GM18502 (cell line): Measurements from ENCODE around the gene PSKH1.
A peak's percentile ranks its signal among the peaks of the same experiment; 100 is the strongest.
"Not testable (repeated sequence)": the region's sequence is repeated elsewhere in the genome, so short reads cannot be mapped to it uniquely, and the experiment has no call there.

ENCODE experiments used
- ATAC-seq: cut with Tn5 transposase; IDR thresholded peaks from one replicate; pipeline ENCODE4 v1.9.1; 2021; ENCODE audit warnings: mild to moderate bottlenecking; ENCODE audit not compliant: unreplicated experiment, poor library complexity

PSKH1 gene

DNA sequence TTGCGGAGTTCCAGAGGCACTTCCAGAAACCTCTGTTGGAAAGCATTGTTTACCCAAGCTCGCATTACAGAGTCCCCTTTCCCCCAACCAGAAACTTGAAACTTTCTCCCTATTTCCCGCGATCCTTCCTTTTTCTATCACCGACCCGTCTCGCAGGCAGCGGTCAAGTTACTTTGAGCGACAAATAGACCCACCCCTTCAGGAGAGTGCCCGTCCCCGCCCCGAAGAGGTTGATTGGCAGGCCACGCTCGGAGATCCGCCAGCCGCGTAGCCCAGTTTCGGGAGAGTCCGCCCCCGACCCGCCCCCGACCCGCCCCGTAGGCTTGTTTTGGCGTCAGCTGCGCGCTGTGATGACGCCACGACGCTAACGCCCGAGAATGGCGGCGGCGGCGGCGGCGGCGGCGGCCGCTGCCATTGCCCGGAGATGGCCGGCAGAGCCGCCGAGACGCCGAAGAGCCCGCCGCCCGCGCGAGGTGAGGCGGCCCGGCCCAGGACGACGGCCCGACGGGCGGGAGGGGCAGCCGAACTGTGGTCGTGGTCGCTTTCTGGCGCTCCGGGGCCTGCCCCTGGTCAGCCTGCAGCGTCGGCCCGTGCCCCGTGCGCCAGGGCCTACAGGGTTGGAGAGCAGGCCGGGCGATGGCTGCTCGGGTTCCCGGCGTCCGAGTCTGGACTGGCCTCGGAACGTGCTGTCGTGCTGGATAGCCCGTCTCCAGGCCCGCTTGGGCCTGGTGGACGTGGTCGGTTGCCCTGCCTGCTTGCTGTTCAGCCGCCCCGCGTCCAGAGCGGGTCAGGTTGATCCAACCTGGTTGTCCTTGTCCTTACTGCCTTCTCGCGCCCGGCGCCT lies at the start of gene PSKH1:
TSS of gene PSKH1 (plus strand) at position 356 of the 844 bp plus-strand sequence. CDS start 15,496 bp downstream, outside the sequence.
- ATAC-seq = peak; percentile 88

DNA sequence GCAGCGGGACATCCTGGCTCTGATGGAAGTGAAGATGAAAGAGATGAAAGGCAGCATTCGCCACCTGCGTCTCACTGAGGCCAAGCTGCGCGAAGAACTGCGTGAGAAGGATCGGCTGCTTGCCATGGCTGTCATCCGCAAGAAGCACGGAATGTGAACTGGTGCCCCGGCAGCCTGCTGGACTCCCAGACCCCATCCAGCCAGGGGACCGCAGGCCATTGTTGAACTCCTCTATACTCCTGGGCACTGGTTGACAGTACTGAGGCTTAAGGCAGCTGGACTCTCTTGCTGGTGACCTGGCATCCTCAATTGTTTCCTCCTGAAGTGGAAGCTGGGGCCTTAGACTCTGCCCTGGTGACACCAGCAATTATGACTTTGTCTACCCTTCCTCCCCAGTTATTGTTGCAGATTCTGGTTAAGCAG lies 49.7 kb upstream of the PSKH1 start:
- ATAC-seq = no peak

DNA sequence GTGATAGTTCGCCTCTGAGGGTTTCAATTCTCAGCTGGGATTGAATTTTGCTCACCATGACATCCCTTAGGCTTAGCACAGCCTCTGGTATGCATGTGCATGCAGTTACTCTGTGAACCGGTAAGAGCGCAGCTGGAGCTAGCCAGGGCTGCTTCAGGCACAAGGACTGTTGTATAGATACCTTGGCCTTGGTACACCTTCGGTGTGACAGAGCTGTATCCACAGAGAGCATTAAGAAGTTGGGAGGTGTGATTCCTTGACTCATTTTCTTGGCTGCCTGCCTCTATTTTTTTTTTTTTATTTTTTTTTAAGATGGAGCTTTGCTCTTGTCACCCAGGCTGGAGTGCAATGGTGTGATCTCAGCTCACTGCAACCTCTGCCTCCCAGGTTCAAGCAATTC lies 48.6 kb upstream of the PSKH1 start:
- no peak for ATAC-seq

DNA sequence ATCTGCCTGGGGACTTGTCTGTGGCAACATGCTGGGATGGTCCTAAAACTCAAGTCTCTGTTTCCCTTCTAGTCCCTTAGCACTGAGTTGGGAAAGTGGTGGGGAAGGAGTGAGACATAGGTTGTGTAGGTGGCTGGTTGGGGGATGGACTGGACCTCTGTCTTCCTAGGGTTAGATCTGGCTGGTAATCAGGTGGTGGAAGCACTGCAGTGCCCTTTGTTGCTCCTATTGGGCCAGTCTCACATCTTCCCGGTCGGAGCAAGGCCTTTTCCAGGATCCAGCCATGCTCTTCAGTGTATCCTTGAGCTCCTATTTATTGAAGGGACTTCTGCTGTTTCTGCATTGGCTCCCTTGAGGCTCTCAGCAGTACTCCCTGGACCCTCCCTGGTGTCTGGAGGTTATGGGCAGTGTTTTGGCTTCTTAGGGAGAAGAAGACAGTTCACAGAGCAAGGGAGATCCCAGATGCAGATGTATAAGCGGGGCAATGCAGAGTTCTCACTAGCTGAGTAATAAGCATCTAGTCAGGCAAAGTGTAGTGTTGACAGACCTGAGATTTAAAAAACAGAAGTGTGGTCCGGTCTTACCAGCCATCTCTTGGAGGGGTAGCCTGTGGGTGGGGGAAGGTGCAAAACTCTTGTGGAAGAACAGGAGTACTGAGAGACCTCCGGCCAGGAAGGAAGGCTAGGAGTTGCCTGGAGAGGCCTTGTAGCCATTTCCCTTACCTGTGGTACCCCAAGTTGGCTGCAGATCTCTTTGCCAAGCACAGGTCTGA lies 47.6 kb upstream of the PSKH1 start:
- no peak for ATAC-seq

DNA sequence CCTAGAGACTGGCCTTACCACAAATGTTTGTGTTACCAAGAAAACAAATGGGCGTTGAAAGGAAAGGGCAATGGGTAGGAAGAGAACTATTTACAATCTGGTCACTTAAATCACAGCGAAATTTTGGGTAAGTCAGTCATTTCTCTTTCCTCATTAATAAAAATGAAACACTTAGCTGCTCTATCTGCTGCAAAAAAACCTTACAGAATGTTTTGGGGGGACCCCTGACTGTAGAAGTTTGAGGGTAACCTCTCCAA lies 47.1 kb upstream of the PSKH1 start:
- ATAC-seq = no peak

DNA sequence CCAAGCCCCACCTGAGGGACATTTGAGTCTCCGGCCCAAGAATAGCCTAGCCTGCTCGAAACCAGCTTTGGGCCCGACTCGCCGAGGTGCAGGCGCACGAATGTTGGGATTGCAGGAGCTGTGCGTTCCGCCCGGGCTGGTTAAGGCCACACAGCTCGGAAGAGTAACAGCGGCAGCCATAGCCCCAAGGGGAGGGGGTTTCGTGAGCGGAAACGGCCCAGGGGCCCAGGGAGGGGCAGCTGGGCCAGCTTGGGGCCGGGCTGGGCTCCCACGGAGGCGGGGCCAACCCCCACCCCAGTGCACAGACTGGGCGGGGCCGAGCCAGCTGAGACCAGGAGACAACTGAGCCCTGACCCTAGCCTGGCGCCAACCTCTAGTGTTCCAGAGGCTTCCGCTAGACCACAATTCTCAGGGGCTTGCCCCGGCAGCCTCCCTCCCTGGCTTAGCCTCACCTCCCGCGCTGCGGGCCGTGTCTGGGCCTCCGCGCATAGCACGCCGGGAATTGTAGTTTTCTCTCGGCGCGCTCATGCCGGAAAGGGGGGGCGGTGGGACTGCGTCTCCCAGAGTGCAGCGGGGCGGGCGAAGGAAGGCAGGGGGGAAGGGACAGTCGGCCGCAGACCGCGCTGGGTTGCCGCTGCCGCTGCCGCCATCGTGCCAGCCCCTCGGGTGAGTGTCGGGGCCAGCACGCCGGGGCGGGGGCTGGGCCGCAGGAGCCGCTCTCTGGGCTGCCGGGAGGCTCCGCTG lies 46.6 kb upstream of the PSKH1 start, which contains the start of gene NUTF2:
TSS of gene NUTF2 (plus strand) at position 614 of the 744 bp plus-strand sequence. CDS start 18,198 bp downstream, outside the sequence.
- peak; percentile 61 for ATAC-seq

DNA sequence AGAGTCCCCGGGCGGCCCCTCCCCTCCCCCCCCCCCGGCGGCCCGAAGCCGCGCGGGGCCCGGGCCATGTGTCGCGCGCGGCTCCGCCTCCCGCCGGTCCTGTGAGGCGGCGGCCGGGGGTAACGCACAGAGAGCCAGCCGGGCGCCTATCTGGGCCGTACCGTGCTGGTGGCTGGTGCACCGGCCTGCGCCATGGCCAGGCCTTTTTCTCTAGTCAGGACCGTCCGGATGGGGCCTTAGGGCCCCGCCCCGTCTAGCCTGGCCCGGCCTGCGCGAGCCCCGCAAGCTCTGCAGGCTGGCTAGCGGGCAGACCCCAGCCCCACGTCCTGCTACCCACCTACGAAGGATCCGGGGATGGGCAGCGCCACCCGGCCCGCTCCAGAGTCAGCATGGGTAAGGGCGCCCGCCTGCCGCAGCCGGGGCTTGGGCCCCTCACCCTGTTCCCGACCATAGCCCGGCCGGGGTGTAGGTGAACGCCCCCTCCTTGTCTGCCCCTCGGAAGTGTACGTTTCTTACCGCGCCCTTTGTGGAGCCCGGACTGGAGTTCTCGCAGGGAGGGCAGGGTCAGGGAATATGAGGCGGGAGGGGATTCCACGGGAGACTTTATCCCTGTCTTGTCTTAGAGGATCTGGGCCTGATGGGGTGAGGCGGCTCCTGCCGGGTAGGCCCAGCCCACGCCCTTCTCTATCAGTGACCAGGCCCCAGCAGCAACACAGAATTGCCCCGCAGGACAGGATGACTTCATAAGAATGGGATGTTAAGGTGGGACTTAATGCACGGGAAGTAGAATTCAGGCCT lies 45.8 kb upstream of the PSKH1 start, which contains the start of gene CENPT:
TSS of gene CENPT (minus strand) at position 630 of the 798 bp plus-strand sequence. CDS start 13,834 bp downstream, outside the sequence.
- ATAC-seq = peak; percentile 32

DNA sequence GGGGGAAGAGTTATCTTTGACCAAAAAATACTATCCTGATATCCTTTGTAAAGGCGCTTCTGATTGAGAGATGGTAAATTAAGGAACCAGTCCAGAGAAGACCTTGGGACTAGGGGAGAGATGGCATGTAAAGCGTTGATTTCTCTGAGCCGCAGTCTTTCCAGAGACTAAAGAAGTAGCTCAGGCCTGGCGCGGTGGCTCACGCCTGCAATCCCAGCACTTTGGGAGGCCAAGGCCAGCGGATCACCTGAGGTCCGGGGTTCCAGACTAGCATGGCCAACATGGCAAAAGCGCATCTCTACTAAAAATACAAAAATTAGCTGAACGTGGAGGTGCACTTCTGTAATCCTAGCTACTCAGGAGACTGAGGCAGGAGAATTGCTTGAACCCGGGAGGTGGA lies 44.9 kb upstream of the PSKH1 start:
- no peak for ATAC-seq

DNA sequence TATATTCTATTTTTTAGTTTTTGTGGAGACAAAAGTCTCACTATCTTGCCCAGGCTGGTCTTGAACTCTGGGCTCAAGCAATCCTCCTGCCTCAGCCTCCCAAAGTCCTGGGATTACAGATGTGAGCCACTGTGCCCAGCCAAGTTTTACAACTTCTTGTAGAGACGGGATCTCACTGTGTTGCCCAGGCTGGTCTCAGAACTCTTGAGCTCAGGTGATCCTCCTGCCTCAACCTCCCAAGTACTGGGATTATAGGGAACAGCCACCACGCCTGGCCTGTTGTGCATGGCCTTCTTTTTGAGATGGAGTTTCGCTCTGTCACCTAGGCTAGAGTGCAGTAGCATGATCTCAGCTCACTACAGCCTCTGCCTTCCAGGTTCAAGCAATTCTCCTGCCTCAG lies 39.4 kb upstream of the PSKH1 start:
- no peak for ATAC-seq

DNA sequence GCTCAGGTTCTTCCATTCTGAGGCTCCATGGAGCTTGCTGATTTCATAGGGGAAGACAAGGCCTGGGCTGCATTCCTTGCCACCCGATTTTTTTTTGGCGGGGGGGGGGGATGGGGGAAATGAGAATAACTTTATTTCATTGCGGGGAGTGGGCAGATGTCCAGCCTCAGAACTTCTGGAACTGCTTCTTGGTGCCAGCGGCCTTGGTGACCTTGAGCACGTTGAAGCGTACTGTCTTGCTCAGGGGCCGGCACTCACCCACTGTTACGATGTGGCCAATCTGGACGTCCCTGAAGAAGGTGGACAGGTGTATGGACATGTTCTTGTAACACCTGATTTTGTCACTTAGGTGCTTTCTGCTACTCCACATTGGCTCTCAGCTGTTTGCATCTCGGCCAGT lies 37.3 kb upstream of the PSKH1 start:
- ATAC-seq = no peak

DNA sequence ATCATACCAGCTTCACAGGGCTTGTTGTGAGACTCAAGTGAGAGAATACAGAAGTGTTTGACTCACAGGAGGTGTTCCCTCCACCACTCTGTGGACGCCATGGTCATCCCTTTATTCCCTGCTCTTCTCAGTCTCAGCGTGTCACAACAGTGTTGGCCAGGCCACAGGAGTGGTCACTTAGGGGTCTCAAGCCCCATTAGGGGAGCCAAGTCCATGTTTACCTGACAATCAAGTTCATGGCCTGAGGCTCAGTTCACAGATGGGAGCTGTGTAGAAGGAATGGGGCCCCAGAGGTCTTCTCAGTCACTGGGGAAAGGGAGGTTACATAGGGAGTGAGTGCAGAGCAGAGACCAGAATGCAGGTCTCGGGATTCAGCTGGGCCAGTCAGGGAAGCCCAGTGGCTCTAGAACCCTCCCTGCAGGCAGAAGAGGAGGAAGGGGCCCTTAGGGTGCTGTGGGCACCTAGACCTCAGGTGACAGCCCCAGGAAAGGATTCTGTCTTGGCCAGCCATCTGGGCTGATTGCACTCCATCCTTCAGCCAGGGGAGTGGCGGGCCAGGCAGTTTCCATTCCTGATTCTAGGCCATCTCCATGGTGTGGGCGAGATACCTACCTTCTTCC lies 36.0 kb upstream of the PSKH1 start:
- no peak for ATAC-seq

DNA sequence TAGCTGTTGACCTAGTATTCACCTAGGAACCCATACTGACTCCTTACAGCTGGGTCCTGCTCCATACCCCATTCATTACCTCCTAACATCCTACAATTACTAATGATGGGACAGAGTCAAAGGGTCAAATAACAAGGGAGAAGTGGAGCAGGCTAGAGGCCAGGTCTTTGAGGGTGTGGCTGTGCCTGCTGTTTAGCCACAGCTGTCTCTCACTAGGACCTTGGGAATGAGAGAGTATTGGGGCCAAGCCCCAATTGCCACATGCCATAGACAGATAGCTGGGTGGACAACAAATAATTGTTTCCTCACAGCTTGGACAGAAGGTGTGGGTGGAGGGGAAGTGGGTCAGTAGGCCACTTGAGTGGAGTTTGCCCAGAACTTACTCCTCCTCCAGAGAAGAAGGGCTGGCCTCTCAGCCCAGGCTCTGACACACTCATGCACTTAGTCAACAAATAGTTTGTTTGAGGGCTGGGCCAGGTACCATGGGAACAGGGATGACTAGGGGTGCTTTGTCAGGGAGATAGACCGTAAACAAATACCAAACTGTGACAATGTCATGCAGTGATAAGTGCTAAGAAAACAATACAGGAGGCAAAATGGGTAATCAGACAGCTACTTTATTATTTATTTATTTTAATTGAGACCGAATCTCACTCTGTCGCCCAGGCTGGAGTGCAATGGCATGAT lies 35.4 kb upstream of the PSKH1 start:
- no peak for ATAC-seq

DNA sequence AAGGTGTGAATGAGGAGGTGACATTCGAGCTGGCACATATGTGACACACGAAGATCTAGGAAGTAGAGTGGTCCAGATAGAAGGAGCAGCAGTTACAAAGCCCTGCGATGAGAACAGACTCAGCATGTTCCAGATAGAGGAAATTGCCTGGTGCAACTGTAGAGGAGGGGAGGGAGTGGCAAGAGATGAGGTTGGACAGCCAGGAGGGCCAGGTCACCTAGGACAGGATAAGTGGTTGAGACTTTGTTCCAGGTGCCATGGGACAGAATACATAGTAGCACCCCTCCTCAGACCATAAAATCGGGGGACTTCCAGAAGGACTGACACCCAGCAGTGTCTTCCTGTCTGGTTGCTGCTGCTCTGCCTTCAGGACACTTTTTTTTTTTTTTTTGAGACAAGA lies 34.6 kb upstream of the PSKH1 start:
- no peak for ATAC-seq

DNA sequence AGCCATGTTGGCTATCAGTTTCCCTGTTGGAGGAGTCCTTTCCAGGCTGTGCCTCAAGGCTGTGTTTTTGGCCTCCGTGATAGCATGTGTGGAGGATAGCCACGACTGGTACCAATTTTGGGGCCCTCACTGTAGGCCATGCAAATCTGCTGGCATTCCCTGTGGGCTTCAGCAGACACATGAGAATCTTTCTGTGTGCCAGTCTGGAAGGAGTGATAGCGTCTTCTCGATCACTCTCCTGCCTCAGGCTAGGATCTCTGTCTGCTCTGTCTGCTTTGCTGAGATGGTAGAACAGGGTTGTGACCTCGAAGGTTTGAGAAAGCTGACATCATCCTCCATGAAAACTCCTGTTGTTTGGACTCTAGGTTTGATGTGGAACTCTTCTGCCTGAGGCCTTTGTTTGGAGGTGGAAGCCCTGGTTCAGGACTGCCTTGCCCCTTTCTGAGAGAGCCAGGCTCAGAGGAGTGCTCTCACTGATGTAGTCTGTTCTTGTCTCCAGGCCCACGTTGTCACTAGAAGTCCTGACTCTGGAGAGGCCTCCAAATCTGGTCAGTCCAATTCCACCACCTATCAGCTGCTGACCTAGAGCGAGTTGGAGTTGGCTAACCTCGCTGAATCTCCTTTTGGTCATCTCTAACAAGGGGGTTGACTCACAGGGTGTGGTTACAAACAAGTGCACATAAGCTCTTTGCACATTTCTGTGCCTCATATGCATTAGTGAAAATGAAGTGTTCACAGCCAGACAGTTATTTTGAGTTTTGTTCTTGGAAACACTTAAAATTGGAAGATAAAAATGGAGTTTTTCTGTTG lies 32.3 kb upstream of the PSKH1 start:
- no peak for ATAC-seq

DNA sequence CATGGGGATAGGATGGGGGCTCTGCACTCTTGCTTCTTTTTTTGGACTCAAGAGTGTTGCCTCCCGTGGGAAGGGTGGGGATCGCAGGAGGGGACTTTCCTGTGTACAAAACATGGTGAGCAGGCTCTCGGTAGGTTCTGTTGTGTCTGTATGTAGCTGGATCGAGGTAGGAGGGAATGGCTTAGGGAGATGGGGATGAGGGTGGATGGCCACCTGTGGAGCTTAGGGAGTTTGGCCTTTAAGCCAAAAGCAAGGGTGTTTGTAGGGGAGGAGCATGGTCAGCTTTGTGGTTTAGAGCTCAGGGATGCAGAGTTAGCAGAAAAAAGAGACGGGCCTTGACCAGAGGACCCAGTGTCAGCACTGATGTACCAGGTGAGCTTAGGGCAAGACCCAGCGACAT lies 31.2 kb upstream of the PSKH1 start:
- no peak for ATAC-seq

DNA sequence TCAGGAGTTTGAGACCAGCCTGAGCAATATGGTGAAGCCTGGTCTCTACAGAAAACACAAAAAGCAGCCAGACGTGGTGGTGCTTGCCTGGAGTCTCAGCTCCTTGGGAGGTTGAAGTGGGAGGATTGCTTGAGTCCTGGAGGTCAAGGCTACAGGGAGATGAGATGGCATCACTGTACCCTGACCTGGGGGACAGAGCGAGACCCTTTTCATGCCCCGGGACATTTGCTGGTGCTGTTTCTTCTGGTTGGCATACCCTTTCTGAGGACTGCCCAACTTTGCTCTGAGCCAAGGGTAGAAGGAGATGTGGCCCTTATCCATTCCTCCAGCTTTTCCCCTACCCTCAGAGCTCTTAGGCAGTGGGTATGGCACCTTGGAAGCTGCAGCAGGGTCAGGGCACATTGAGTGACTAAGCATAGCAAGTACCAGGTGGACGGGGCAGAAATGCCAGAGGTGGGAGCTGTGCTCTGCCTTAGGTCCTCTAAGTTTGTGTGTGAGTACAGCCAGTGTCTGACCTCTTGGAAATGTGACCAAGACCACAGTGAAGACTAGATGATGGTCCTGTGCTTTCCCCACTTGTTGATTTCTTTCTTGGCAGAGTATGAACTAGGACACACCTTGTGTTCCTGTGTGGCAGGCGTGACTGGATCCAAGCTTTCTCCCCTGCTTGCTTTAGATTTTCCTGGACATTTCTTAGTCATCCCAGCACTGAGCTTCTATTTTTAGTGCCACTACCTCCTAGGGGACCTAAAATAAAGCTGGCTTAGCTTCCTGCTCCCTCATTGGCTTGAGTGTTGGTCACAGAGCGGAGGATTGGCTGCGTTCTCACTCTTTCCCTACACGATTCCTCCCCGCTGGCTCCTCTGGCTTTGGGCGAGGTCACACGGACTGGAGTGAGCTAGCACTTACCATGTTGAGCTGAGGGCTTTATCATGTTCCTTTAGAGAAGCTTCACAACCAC lies 30.2 kb upstream of the PSKH1 start:
- ATAC-seq = no peak

DNA sequence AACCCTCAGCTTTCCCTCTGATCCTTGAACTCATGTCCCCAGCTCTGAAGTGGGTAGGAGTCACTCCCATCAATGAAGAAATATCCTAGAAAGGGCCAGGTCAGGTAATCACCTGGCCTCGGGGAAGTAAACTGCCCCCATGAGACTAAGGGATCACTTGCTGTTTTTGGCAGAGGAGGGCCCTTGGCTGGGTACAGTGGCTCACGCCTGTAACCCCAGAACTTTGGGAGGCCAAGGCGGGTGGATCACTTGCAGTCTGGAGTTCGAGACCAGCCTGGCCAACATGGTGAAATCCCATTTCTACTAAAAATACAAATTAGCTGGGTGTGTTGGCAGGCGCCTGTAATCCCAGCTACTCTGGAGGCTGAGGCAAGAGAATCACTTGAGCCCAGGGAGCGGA lies 29.0 kb upstream of the PSKH1 start:
- not testable (repeated sequence) for ATAC-seq
